Muscle of leg (tissue), 11 donors: ENCODE data around the gene ENG. TPM values are rescaled to one million over a fixed set of nuclear protein-coding genes. Genes with fewer than 3 reads are reported as not detected.

Experiments
- DNase-seq: peaks from one replicate; pipeline ENCODE4 v3.0.0; 2013
- H3K27ac ChIP-seq: one replicate; pipeline ENCODE4 v1.5.1; 2013; ENCODE audit warnings: mild to moderate bottlenecking, low read length, control low read depth
- H3K27me3 ChIP-seq: one replicate; pipeline ENCODE4 v1.6.1; 2013; ENCODE audit warnings: low read length; ENCODE audit not compliant: control insufficient read depth, insufficient read depth
- H3K36me3 ChIP-seq: one replicate; pipeline ENCODE4 v1.6.1; 2013; ENCODE audit warnings: low read length; ENCODE audit not compliant: control insufficient read depth, insufficient read depth
- H3K4me1 ChIP-seq: one replicate; pipeline ENCODE4 v1.6.1; 2013; ENCODE audit warnings: low read length; ENCODE audit not compliant: control insufficient read depth, insufficient read depth
- H3K4me3 ChIP-seq: one replicate; pipeline ENCODE4 v1.5.1; 2013; ENCODE audit warnings: low read length, control low read depth
- H3K9me3 ChIP-seq: replicated peaks from 2 replicates; pipeline ENCODE4 v1.6.1; 2013; ENCODE audit warnings: low read depth, low read length; ENCODE audit not compliant: control insufficient read depth
- WGBS: methylation state at CpG from one replicate; pipeline ENCODE4 v1.1.5; 2013; ENCODE audit warnings: missing lambda C conversion rate; ENCODE audit not compliant: insufficient coverage; 5-methylcytosine and 5-hydroxymethylcytosine counted together
- polyA plus RNA-seq, 8 donors: library from polyadenylated mRNA; unstranded; fragments of 120-200 nt; gene quantifications; one replicate each; pipeline versions ENCODE4 v1.2.1 to v1.2.3, GENCODE V29; 2013; ENCODE audit warnings: inconsistent platforms in 1 of 8, low replicate concordance in 1 of 8; ENCODE audit not compliant: insufficient read length in 8 of 8, insufficient read depth in 1 of 8
- total RNA-seq: library from RNA; stranded (reverse); fragments of 120-200 nt; gene quantifications from one replicate; pipeline ENCODE4 v1.2.4, GENCODE V29; 2013

Gene ENG
- total and polyA plus RNA-seq, 9 donors = 9.3 to 77.3 (median 61.2) TPM

DNA sequence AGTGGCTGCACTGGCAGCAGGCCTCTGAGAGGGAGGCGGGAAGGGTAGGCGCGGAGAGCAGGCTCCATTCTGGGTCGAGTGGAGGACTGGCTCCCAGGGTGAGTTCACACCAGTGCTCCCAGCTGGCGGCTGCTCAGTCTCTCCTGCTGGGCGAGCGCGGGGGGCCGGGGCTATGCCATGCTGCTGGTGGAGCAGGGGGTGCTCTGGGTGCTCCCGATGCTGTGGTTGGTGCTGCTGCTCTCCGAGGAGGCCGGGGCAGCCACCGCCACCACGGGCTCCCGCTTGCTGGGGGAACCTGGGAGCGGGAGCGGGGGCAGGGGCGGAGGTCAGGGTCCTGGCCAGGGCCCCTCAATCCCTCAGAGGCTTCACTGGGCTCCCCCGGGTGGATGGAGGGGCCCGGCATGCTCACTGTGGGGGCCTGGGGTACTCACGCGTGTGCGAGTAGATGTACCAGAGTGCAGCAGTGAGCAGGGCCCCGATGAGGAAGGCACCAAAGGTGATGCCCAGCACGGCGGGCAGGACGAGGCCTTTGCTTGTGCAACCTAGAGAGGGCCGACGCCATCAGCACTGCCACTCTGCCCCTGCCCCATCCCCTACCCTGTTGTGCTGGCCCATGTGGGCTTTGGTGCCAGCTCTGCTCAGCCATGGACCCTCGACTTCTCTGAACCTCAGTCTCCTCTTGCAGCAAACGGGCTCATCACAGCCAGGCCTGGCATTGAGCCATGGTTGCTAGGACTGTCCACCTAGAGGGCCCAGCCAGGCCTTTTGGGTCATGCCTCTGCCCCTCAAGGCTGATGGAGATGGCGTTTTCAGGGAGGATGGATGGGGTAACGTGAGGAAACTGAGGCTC lies 38.7 kb downstream of the ENG start:
- Histone ChIP-seq H3K36me3 (peaks cover 83% of the 10 kb centered on the region), H3K9me3 (no peaks in the 10 kb centered on the region), H3K27ac (no peak overlapping the region), H3K4me3 (no peak overlapping the region), H3K27me3 (no peaks in the 10 kb centered on the region), H3K4me1 (peaks cover 34% of the 10 kb centered on the region)
- 87% methylated on average over 30 of the region's 33 CpGs for WGBS
- DNase-seq = no peak

DNA sequence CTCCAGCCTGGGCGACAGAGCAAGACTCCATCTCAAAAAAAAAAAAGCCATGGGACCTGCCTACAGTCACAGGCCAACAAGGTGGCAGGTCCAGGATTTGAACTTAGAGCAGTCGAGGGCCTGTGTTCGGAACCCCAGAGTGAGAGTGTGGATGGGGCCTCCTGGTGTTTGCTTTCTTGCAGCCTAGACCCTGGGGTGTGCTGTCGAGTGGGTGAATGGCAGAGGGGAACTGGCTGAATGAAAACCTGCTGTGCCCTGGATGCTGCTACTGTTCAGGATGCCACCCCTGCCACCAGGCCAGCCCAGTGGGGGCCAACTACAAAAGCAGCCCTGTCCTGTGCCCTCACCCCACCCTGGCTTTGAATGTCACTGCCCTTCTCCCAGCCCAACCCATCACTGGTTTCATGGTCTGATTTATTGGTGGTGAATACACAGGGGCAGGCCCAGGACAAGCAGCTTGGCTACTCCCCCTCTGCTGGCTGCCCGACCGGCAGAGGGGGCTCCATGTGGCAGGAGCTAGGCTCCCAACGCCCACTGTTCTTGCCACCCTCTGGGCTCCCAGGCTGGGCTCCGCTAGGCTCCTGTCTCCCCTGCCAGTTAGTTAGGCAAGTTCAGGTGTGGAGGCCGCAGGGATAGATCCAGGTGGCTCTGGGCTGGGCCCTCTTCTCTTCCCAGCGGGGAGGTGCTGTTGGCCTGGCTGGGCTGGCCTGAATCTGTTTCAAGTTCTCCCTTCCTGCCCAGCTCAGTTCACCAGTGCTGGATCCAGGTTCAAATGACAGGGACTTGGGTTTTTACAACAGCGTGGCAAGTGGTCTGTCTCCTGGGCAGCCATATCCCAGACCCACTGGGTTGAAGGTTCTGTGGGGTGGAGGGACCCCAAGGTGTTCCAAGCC lies 39.6 kb downstream of the ENG start:
- Histone ChIP-seq H3K27ac (no peak overlapping the region), H3K27me3 (no peaks in the 10 kb centered on the region), H3K4me1 (peaks cover 34% of the 10 kb centered on the region), H3K4me3 (no peak overlapping the region), H3K9me3 (no peaks in the 10 kb centered on the region), H3K36me3 (peaks cover 87% of the 10 kb centered on the region)
- 83% methylated on average over 10 of the region's 11 CpGs for WGBS
- no peak for DNase-seq

DNA sequence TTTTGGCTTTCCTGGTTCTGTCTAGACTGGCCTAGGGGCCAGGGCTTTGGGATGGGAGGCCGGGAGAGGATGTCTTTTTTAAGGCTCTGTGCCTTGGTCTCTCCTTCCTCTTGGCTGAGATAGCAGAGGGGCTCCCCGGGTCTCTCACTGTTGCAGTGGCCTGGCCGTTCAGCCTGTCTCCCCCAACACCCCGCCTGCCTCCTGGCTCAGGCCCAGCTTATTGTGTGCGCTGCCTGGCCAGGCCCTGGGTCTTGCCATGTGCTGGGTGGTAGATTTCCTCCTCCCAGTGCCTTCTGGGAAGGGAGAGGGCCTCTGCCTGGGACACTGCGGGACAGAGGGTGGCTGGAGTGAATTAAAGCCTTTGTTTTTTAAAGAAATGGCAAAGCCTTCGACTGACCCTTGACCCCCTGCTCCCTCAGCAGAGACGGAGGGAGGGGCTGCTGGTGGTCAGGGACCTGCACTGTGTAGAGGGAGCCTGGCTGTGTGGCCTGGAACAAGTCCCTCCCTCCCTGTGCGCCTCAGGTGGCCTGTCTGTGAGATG lies 40.7 kb downstream of the ENG start:
- H3K4me3 ChIP-seq = no peak overlapping the region
- peaks cover 37% of the 10 kb centered on the region for H3K4me1 ChIP-seq
- H3K27me3 ChIP-seq = no peaks in the 10 kb centered on the region
- DNase-seq = no peak
- no peak overlapping the region for H3K27ac ChIP-seq
- H3K36me3 ChIP-seq = peaks cover 85% of the 10 kb centered on the region
- 50% methylated on average over 1 of the region's 9 CpGs for WGBS
- no peaks in the 10 kb centered on the region for H3K9me3 ChIP-seq

DNA sequence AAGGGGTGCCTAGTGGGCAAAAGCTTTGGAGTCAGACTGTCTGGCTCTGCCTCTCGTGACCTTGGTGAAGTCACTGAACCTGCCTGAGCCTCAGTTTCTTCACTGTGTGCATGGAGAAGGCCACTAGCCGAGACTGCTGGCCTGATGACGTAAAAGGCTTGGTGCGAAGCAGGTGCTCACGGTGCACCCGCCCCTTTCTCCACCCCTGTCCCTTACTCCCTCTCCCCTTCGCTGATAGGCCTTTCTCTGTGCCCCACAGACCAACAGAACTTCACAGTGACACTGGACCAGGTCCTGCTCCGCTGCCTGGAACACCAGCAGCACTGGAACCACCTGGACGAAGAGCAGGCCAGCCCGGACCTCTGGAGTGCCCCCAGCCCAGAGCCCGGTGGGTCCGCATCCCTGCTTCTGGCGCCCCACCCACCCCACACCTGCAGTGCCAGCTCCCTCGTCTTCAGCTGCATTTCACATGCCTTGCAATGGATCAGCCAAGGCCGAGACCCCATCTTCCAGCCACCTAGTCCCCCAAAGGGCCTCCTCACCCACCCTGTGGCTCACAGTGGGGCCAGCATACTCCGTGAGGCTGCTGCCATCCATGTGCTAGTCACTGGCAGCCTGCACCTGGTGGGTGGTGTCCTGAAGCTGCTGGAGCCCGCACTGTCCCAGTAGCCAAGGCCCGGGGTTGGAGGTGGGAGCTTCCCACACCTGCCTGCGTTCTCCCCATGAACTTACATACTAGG lies 41.4 kb downstream of the ENG start:
- no peaks in the 10 kb centered on the region for H3K27me3 ChIP-seq
- no peak for DNase-seq
- WGBS = 90% methylated on average over 16 of the region's 19 CpGs
- no peak overlapping the region for H3K27ac ChIP-seq
- peaks cover 86% of the 10 kb centered on the region for H3K36me3 ChIP-seq
- H3K4me1 ChIP-seq = peaks cover 32% of the 10 kb centered on the region
- H3K4me3 ChIP-seq = no peak overlapping the region
- H3K9me3 ChIP-seq = no peaks in the 10 kb centered on the region

DNA sequence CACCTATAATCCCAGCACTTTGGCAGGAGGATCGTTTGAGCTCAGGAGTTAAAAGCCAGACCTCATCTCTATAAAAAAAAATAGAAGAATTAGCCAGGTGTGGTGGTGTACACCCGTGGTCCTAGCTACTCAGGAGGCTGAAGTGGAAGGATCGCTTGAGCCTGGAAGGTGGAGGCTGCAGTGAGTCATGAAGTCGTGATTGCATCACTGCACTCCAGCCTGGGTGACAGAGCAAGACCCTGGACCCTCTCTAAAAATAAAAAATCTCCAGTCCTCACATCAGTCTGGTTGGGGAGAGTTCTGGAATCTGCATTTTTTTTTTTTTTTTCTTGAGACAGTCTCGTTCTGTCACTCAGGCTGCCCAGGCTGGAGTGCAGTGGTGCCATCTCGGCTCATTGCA lies 42.4 kb downstream of the ENG start:
- WGBS = 100% methylated on average over 1 of the region's 6 CpGs
- Histone ChIP-seq H3K27ac (no peak overlapping the region), H3K27me3 (no peaks in the 10 kb centered on the region)

DNA sequence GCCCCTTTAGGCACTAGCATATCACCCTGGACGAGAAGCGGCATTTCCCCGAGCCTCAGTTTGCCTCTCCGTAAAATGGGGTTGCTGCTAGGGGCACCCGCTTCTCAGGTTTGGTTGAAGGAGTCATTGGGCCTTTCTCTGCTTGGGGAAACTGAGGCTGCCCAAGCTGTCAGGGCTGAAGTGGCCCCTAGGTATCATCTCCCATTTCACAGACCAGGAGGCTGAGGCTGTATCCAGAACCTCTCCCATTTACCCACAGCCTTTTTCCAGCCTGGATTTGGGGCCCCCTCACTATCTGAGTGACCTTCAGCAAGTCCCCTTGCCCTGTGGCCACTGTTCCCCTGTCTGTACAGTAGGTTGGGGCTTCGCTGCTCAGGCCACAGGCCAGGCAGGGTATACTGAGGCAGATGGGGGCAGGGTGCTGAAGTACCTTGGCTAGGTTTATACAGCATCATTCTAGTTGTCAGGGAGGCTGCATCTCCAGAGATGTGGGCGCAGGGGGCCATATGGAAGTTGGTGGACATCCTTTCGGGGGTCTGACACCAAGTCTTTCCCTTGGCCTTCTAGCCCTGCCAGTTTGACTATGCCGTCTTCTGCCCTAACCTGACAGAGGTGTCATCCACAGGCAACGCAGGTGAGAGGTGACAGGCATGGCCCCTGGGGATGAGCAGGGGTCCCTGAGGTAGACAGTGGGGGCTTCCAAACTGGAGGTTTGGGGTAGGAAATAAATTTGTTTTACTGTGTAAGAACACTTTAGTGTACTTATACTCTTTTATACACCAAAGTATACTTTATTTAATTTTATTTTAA lies 43.9 kb downstream of the ENG start:
- peaks cover 13% of the 10 kb centered on the region for H3K4me1 ChIP-seq
- H3K4me3 ChIP-seq = no peak overlapping the region
- H3K27me3 ChIP-seq = no peaks in the 10 kb centered on the region
- H3K27ac ChIP-seq = no peak overlapping the region
- no peaks in the 10 kb centered on the region for H3K9me3 ChIP-seq
- peaks cover 81% of the 10 kb centered on the region for H3K36me3 ChIP-seq
- DNase-seq = no peak
- 95% methylated on average over 7 of the region's 10 CpGs for WGBS

More for the DNA sequence above, 42.4 kb downstream of the ENG start:
- DNase-seq = no peak
- H3K4me3 ChIP-seq = no peak overlapping the region
- peaks cover 86% of the 10 kb centered on the region for H3K36me3 ChIP-seq
- H3K4me1 ChIP-seq = peaks cover 21% of the 10 kb centered on the region
- no peaks in the 10 kb centered on the region for H3K9me3 ChIP-seq

DNA sequence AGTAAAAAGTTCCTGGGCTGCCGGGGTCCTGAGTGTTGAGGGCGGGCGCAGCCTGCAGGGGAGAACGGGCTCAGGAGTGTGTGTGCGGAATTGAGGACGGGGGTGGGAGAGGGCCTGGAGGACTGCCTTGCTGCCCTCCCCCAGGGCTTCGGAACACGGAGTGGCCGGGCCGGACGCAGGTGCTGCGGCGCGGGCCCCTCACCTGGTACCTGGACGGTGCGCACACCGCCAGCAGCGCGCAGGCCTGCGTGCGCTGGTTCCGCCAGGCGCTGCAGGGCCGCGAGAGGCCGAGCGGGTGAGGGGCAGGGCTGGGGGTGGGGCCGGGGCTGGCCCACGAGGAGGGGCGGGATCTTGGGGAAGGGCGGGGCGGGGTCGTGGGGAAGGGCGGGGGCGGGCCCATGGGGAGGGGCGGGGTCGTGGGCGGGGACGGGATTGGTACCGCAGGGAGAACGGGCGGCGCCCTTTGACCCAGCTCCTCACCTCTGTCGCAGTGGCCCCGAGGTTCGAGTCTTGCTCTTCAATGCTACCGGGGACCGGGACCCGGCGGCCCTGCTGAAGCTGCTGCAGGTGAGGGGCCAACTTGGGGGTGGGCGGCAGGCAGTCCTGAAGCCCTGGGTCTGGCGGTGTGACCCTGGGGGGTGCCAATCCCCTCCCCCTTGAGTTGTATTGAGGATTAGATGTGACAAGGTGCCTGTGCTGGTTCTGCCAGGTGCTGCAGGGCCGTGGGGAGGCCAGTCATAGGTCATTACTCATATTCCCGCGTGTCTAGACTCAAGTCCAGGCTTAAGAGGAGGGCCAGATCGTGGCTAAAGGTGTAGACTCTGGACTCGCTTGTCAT lies 44.7 kb downstream of the ENG start:
- Histone ChIP-seq H3K36me3 (peaks cover 79% of the 10 kb centered on the region), H3K27ac (no peak overlapping the region), H3K4me3 (no peak overlapping the region), H3K27me3 (no peaks in the 10 kb centered on the region), H3K4me1 (peaks cover 13% of the 10 kb centered on the region), H3K9me3 (no peaks in the 10 kb centered on the region)
- 27% methylated on average over 35 of the region's 57 CpGs for WGBS
- DNase-seq = no peak

DNA sequence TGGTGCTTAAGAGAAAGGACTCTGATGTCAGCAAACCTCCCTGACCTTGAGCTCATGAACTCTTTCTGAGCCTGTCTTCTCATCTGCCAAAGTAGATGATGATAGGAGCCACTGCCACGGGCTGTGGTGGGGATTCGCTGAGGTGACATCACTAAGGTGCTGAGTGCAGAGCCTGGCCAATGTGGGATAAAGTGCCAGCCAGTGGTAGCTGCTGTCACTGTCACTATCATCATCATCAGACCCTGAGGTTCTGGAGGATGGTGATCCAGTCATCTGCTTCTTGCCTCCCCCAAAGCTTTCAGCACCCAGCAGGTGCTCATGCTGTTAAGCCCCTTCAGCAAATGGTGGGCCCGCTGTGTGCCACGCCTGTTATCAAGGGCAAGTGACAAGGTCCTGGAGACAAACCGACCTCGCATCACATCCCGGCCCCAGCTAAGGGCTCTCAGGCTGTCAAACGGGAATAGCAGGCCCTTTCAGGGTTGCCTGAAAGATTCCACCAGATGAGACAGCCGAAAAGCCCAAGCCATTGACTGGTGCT lies 45.4 kb downstream of the ENG start:
- peaks cover 79% of the 10 kb centered on the region for H3K36me3 ChIP-seq
- H3K4me1 ChIP-seq = peaks cover 16% of the 10 kb centered on the region
- H3K27me3 ChIP-seq = no peaks in the 10 kb centered on the region
- 76% methylated on average over 7 of the region's 9 CpGs for WGBS
- DNase-seq = no peak
- H3K27ac ChIP-seq = no peak overlapping the region
- H3K9me3 ChIP-seq = no peaks in the 10 kb centered on the region
- no peak overlapping the region for H3K4me3 ChIP-seq
